Measurements from ENCODE around the gene RDH13.
"Not testable (repeated sequence)": the region's sequence is repeated elsewhere in the genome, so short reads cannot be mapped to it uniquely, and the experiment has no call there.

DNA sequence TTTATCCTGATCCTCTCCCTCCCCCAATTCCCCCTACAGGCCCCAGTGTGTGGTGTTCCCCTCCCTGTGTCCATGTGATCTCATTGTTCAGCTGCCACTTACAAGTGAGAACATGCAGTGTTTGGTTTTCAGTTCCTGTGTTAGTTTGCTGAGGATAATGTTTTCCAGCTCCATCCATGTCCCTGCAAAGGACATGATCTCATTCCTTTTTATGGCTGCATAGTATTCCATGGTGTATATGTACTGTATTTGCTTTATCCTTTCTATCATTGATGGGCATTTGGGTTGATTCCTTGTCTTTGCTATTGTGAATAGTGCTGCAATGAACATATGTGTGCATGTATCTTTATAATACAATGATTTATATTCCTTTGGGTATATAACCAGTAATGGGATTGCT is 42.6 kb downstream of the RDH13 start:
- TF ChIP-seq, protein P1, sequence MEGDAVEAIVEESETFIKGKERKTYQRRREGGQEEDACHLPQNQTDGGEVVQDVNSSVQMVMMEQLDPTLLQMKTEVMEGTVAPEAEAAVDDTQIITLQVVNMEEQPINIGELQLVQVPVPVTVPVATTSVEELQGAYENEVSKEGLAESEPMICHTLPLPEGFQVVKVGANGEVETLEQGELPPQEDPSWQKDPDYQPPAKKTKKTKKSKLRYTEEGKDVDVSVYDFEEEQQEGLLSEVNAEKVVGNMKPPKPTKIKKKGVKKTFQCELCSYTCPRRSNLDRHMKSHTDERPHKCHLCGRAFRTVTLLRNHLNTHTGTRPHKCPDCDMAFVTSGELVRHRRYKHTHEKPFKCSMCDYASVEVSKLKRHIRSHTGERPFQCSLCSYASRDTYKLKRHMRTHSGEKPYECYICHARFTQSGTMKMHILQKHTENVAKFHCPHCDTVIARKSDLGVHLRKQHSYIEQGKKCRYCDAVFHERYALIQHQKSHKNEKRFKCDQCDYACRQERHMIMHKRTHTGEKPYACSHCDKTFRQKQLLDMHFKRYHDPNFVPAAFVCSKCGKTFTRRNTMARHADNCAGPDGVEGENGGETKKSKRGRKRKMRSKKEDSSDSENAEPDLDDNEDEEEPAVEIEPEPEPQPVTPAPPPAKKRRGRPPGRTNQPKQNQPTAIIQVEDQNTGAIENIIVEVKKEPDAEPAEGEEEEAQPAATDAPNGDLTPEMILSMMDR (IDR thresholded peaks at IDR 0.05) = not testable (repeated sequence)
- TF ChIP-seq POLR2A (IDR thresholded peaks at IDR 0.05) = not testable (repeated sequence)

All from ovary (tissue), 3 donors.